Endothelial cell of hepatic sinusoid (primary cell): ENCODE data around the gene LRRC30.

Experiments
- in situ Hi-C: cut with HindIII; loops from 2 replicates; pipeline ENCODE4 v1.10.0; 2017; ENCODE audit warnings: low sequenced_read_pairs

Gene LRRC30

DNA sequence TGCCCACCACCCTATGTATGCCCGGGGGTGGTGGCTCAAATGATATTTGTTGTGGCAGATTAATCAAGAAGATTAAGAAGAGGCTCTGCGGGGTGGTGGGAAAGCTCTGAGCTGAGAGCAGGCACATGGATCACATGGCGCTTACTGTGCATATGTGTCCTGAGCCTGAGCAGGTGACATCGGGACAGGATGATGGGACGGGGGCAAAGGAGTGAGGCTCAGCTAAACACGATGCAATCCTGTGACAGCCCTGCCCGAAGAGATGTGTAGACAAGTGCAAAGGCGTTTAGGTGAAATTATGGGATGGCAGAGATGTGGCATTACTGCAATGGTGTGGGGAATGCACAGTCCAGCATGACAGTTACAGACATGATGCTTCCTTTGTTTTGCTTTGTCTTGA lies 6.0 kb downstream of the LRRC30 start:
- in situ Hi-C loops, result no loop called here

DNA sequence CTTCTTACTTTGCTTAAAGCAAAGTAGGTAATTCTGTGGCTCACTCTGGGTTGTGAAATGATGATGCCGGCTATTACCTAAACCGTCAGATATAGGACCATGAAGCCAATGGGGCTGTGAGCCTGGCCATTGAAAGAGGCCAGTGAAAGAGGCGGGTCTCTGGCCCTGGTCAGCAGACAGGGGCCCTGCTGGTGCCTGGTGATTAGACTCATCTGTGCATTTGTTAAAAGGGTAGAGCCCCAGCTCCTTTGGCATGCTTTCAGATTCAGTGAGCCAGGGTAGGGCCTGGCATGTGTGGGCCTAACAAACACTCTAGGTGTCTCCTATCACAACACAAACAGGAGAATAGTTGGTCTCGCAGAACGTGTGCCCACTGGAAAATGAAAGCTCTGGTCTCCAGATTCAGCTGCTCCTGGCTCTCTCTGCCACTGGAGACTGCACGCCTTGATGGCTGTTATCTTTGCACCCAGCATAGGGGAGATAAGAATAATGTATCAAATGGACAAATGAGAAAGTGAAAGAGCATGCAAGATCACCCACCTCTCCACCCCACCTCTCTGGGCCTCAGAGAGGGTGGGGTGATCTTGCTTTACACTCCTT lies 6.9 kb downstream of the LRRC30 start:
- in situ Hi-C loops, result no loop called here

DNA sequence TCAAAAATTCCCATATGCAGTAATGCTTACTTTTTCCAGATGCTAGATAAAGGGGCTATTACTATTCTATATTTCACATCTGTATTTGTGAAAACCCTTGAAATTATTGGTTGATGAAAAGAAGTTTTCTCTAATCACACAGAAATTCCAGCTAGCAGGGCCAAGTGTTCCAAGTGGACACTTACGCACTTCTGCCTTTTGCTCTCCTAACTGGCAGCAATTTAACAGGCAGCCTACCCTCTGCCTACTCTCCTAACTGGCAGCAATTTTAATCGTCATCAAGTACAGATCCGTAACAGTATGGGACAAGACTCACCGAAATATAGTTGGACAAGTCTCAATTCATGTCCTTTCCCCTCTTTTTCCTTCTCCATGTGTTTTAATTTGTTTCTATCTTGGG lies 12.0 kb downstream of the LRRC30 start:
- in situ Hi-C loops, result no loop called here

DNA sequence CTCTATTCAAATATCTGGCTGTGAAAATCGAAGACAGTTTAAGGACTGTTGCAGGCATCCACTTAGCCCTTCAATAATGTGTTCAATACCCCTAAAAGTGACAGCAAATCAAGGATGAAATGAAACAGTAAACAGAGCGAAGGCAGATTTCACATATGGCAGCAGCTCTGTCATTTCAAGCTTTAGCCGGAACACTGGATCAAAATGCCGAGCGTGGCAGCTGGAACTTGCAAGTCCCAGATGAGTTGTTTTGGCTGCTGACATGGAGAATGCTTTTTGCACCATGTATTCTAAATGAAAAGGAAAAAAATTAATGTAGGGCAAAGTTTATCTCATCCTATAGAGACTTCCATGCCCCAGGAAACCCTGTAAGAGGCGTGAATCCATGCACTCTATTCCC lies 18.0 kb downstream of the LRRC30 start:
- in situ Hi-C loops, result no loop called here

DNA sequence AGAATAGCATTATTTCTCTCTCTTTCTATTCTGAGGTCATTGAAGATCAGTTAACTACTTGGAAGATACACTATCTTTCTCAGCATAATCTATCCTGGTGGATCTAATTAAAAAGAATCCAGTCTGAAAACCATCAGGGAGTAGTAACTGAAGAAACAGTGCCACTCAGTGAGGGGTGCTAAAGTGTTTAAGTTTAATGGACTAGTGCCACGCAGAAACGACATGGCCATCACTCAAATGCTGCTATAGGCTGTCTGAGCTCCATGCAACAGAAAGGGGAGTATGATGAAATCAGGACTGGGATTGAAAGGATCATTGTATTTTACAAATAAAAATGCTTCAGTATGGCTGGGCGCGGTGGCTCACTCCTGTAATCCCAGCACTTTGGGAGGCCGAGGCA lies 23.3 kb downstream of the LRRC30 start:
- in situ Hi-C loops, result no loop called here

DNA sequence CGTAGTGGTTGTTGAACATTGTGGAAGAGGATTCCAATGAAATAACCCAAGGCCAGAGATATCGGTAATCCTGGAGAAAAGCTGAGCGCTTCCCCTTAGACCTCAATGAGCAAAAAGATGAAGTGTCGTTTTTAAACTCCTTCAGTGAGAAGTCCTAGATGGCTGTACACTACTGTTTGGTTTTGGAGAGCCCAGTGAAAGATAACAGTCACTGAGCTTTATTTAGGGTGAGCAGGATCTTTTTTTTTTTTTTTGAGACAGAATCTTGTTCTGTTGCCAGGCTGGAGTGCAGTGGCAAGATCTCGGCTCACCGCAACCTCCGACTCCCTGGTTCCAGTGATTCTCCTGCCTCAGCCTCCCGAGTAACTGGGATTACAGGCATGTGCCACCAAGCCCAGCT lies 24.2 kb downstream of the LRRC30 start:
- in situ Hi-C loops, result no loop called here

DNA sequence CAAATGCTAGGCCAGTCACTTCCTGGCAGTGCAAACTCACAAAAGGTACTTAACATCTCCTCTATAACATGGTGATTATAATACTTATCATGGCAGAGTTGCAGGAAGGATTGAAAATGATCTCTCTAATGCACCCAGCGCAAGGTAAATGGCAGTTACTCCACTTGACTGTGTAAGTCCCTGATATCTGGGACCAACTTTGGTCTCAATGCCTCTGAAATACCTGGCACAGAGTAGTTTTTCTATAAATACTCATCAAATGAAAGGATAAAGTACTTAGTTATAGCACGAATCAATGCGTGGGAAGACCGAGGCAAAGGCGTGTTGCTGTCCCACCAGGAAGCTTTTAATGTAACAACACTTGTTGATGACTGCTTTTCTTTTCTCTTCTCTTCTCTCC lies 24.8 kb downstream of the LRRC30 start:
- in situ Hi-C loops, result no loop called here

DNA sequence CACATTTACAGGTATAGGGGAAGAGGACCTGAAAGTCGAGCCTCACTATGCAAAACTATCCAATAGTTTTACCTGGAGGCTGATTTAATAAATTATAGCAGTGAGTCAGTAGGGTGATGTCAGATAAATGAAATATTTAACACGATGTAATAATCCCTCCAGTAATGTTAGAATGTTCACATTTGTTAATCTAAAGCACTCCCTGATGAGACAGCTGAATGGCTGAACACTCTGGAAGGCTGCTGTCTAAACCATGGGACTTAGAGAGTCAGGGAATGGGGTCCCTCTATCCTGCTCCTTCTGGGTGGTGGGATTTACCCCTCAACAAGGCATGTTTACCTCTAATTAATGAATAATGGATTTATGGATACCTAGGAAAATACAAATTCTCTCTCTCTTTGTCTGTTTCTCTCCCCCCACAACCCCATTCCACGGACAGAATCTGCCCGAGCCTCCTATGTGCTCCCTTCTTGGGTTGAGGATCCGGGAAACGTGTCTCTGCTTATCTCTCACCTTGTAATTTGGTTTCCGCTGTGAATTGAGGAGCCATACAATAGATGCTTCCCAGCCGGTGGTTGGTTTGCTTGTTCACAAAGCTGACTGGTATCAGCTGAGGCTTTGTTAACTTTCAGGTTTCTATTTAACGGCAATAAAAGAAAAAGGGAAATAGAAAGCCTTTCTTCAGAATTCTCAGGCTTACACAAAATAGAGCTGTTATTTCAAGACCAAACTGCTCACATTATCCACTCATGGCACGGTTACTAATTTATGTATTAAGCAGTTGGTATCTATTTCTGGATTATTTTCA lies 25.9 kb downstream of the LRRC30 start:
- in situ Hi-C loops, result no loop called here

DNA sequence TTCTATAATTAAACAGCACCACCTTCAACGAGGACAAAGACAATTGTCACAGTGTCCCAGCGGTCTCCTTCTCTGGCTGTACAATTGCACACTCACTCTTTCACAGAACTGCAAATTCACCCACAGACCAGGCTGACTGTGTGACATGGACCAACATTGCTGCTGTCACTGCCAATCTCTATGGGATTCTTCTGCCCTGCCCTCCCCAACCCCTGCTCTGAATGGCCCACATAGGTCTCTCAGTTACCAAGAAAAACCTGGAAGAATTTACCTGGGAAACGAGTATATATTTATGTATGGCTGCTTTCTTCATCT lies 26.5 kb downstream of the LRRC30 start:
- in situ Hi-C loops, result no loop called here

DNA sequence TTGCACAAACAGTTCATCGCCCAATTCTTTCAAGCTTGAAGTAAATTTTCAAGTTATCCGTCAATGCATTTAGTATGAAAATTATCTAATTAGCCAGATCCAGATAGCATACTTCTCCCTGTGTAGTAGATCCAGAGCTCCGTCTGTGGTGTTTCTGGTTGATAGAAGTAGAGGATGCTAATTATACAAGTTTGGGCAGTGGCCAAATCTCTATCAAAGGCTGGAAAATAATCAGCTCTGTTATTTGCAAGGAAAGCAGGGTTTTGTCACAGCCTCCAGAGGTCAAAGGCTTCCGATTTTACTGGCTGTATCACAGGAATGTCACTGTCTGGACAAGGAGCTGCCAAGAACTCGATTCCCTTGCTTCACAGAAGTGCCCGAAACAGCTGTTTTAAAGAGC lies 28.6 kb downstream of the LRRC30 start:
- in situ Hi-C loops, result no loop called here

DNA sequence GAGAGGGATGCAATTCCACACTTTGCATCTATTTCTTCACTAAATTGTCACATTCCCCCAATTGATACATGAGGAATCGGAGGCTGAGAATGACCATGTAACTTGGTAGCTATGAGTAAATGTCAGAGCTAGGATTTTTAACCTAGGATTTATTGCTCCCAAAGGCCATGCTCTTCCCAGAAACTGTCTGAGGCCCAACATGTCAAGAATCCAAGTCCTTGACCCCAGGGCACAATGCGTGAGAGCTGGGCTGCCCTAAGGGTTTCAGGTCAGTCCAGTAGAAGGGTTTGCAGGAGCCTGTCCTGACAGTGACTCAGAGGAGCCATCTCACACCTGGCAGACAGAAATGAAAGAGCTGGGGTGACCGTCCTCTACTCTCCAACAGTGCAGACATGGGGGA lies 30.3 kb downstream of the LRRC30 start:
- in situ Hi-C loops, result no loop called here

DNA sequence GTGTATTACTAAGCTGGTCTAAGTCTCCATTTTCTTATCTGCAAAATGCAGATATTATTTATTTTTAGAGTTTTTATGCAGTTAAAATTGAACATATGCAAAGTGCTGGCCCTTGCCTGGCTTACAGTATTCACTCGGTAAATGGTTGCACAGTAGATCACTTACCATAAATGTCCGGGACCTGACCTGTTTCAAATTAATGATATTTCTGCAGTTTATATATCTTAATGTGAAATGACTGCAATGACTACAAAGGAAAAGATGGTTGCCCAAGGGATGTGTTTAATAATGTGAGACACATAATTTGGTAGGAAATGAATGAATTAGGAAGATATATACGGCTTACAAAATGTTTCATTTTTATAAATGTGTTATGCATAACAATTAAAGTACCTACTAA lies 37.1 kb downstream of the LRRC30 start:
- in situ Hi-C loops, result no loop called here

DNA sequence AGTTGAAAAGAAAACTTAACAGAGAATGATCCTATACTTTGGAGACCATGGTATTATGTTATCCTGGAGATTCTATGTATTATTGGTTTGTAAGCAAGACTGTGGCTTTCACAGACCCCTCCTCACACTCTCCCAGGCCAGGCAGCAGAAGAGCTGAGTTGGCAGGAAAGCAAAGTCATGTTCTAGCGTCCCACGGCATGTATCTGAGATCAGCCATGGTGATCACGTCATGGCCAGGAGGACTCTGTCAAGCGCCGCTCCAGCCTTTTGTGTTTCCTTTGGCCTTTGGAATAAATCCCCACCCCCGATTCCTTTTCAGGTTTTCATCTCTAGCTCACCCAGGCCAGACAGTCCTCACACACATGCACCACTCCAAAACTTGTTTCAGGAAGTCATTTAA lies 39.1 kb downstream of the LRRC30 start:
- in situ Hi-C loops, result no loop called here

DNA sequence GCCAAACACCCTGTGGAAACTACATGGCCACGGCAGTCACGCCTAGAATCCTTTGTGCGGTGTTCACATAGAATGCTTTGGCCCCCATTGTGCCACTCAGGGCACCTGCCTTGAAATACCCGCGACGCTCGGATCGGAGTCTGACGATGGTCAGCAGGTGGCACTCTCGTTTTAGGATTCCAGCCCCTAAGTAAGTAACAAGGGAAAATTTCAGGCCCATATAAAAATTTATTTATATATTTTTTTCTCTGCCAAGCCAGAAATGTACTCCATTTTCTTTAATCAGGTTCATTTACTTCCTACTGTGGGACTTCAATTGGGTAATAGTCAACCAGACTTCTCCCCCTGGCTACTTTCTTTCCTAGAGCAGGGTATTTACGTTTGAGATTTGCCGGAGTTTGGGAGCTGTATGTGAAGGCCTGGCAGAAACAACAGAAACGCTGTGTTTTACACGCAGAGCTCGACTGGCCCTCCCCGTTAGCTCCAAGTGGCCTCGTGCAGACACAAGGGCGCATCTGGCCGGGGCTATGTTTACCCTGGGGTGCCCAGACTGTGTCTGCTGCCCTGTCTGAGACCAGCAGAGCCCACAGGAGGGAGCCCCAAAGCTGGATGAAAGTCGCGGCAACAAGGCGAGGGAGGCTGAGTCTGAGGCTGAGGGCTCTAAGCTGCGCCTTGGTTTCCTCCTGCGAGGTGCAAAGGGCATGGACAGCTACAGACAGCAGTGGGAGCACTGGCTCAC lies 41.6 kb downstream of the LRRC30 start:
- in situ Hi-C loops, result no loop called here

DNA sequence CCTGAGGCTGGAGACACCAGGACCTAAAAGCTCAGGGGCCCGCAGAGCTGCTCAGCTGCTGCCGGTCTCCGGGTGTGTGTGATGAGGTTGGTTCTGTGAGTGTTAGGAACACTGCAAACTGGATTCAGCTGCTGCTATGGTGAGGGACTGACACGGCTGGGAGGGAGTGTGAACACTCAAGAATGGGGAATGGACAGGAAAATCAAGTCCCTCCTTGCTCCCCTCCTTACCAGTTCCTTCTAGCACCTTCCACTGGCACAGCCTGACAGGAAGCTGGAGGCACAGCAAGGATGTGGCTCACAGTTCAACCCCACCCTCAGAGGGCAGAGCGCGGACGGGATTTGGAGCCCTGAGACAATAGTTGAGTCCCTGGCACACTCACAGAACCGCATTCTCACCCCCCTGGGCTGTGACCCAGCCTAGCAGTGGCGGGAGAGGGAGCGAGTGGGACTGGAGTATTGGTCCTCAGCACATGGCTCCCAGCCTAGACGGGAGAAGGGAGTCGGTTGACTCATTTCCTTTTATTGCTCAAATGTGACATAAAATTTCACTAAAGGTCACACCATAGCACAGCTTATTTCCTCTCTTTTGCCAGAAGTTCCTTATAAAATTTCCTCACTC lies 42.5 kb downstream of the LRRC30 start:
- in situ Hi-C loops, result no loop called here

DNA sequence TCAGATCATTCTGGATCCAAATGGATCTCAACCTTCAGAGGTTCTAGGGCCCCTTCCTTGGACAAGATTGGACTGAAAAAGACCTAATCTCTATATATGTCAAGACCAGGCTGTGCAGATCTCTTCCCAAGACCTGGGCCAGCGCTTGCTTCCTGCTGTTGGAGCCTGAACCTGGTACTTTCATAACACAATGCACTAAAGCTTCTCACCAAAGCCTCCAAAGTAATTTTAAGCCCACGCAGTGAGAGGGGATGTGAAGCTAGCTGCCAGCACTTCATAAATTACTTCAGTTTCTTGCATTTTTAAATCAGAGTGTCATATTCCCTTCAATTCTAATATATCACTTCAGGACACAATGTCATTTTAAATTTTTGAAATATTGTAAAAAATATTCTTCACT lies 50.7 kb downstream of the LRRC30 start:
- in situ Hi-C loops, result no loop called here
